Karpas-422 (cell line): ENCODE measurements around the gene FGD5. TPM values are rescaled to one million over a fixed set of nuclear protein-coding genes. Genes with fewer than 3 reads are reported as not detected.

Experiments used
- DNase-seq: peaks from one replicate; pipeline ENCODE4 v3.0.0-alpha.2; 2015
- H2AFZ ChIP-seq: fragments of 200-600 bp; sonication (generic); 2 replicates; pipeline ENCODE4 v1.6.1; 2014; ENCODE audit warnings: antibody characterized with exemption, low read length, mixed read lengths
- H3K27ac ChIP-seq: fragments of 200-600 bp; sonication (generic); 2 replicates; pipeline ENCODE4 v1.5.1; 2014; ENCODE audit warnings: mild to moderate bottlenecking, low read length, moderate library complexity
- H3K27me3 ChIP-seq: fragments of 200-600 bp; sonication (generic); 2 replicates; pipeline ENCODE4 v1.6.1; 2014; ENCODE audit warnings: low read length, mixed read lengths
- H3K36me3 ChIP-seq: fragments of 200-600 bp; sonication (generic); 2 replicates; pipeline ENCODE4 v1.6.1; 2014; ENCODE audit warnings: low read length, mixed read lengths; ENCODE audit not compliant: insufficient read depth
- H3K4me1 ChIP-seq: fragments of 200-600 bp; sonication (generic); 2 replicates; pipeline ENCODE4 v1.6.1; 2014; ENCODE audit warnings: mild to moderate bottlenecking, low read length, mixed read lengths
- H3K4me2 ChIP-seq: fragments of 200-600 bp; sonication (generic); 2 replicates; pipeline ENCODE4 v1.6.1; 2014; ENCODE audit warnings: low read length, low read depth, mild to moderate bottlenecking; ENCODE audit not compliant: poor library complexity, severe bottlenecking
- H3K4me3 ChIP-seq: fragments of 200-600 bp; sonication (generic); 2 replicates; pipeline ENCODE4 v1.5.1; 2014; ENCODE audit warnings: mild to moderate bottlenecking, antibody characterized with exemption, low read length, mixed read lengths
- H3K79me2 ChIP-seq: fragments of 200-600 bp; sonication (generic); 2 replicates; pipeline ENCODE4 v1.6.1; 2014; ENCODE audit warnings: mild to moderate bottlenecking, low read length, mixed read lengths
- H3K9ac ChIP-seq: fragments of 200-600 bp; sonication (generic); 2 replicates; pipeline ENCODE4 v1.6.0; 2014; ENCODE audit warnings: low read length
- H3K9me2 ChIP-seq: fragments of 200-600 bp; sonication (generic), shearing (Covaris generic); replicated peaks from 2 replicates; pipeline ENCODE4 v1.6.0; 2014; ENCODE audit warnings: mild to moderate bottlenecking, low read length, moderate library complexity; ENCODE audit not compliant: insufficient read depth
- H3K9me3 ChIP-seq: fragments of 300-700, 200-600 bp; sonication (generic); 2 replicates; pipeline ENCODE4 v1.6.1; 2014; ENCODE audit warnings: low read length, mixed read lengths
- H4K20me1 ChIP-seq: fragments of 200-600 bp; sonication (generic); 2 replicates; pipeline ENCODE4 v1.6.1; 2014; ENCODE audit warnings: mild to moderate bottlenecking, antibody characterized with exemption, low read length, low read depth; ENCODE audit not compliant: insufficient read depth
- total RNA-seq: library from RNA; depleted of rRNA; stranded (reverse); fragments of >200 nt; shearing (Covaris generic); gene quantifications from 2 replicates; pipeline ENCODE4 v1.2.3, GENCODE V29; 2014; ENCODE audit warnings: low replicate concordance

Gene FGD5
- total RNA-seq, 1 experiment from 2014 or later = not detected

- no peaks in the 10 kb centered on the region for H3K79me2 ChIP-seq
- no peak overlapping the region for H3K27ac ChIP-seq
- 0 out of 2 replicates have a peak, but pooled peaks cover 3% of the 10 kb centered on the region for H3K27me3 ChIP-seq
- H3K4me3 ChIP-seq = no peak overlapping the region
- H4K20me1 ChIP-seq = no peaks in the 10 kb centered on the region
- H3K4me2 ChIP-seq = no peak overlapping the region
- no peak overlapping the region for H3K9ac ChIP-seq
- no peaks in the 10 kb centered on the region for H3K36me3 ChIP-seq
- no peaks in the 10 kb centered on the region for H3K9me3 ChIP-seq
- H2AFZ ChIP-seq = no peak overlapping the region
- H3K4me1 ChIP-seq = no peaks in the 10 kb centered on the region
- H3K9me2 ChIP-seq = no peaks in the 10 kb centered on the region
- DNase-seq = no peak
These were observed 15.4 kb downstream of the FGD5 start for GRCh38 chr3:14834121-14834520.

GRCh38 chr3:14834807-14835466 lies 16.2 kb downstream of the FGD5 start:
- Histone ChIP-seq H4K20me1 (no peaks in the 10 kb centered on the region), H3K27ac (no peak overlapping the region), H3K9me2 (no peaks in the 10 kb centered on the region), H3K27me3 (0 out of 2 replicates have a peak, but pooled peaks cover 3% of the 10 kb centered on the region), H3K4me2 (no peak overlapping the region), H3K9me3 (no peaks in the 10 kb centered on the region), H2AFZ (no peak overlapping the region), H3K4me3 (no peak overlapping the region), H3K4me1 (no peaks in the 10 kb centered on the region), H3K79me2 (no peaks in the 10 kb centered on the region), H3K9ac (no peak overlapping the region), H3K36me3 (no peaks in the 10 kb centered on the region)
- no peak for DNase-seq

- H3K4me3 ChIP-seq = no peak overlapping the region
- no peak overlapping the region for H2AFZ ChIP-seq
- H3K79me2 ChIP-seq = no peaks in the 10 kb centered on the region
- H3K9ac ChIP-seq = no peak overlapping the region
- H3K27me3 ChIP-seq = 0 out of 2 replicates have a peak, but pooled peaks cover 3% of the 10 kb centered on the region
- no peak overlapping the region for H3K27ac ChIP-seq
- DNase-seq = no peak
- no peaks in the 10 kb centered on the region for H3K9me3 ChIP-seq
- no peak overlapping the region for H3K4me2 ChIP-seq
- H3K9me2 ChIP-seq = no peaks in the 10 kb centered on the region
- H3K36me3 ChIP-seq = no peaks in the 10 kb centered on the region
- H4K20me1 ChIP-seq = no peaks in the 10 kb centered on the region
- no peaks in the 10 kb centered on the region for H3K4me1 ChIP-seq
These were observed 17.3 kb downstream of the FGD5 start for GRCh38 chr3:14836049-14836468.

GRCh38 chr3:14837186-14837877 lies 18.6 kb downstream of the FGD5 start:
- no peaks in the 10 kb centered on the region for H3K9me2 ChIP-seq
- H3K4me1 ChIP-seq = no peaks in the 10 kb centered on the region
- H3K79me2 ChIP-seq = no peaks in the 10 kb centered on the region
- H2AFZ ChIP-seq = no peak overlapping the region
- no peak overlapping the region for H3K4me3 ChIP-seq
- H3K4me2 ChIP-seq = no peak overlapping the region
- no peaks in the 10 kb centered on the region for H3K9me3 ChIP-seq
- no peaks in the 10 kb centered on the region for H4K20me1 ChIP-seq
- DNase-seq = no peak
- H3K27me3 ChIP-seq = 0 out of 2 replicates have a peak, but pooled peaks cover 3% of the 10 kb centered on the region
- no peak overlapping the region for H3K9ac ChIP-seq
- no peaks in the 10 kb centered on the region for H3K36me3 ChIP-seq
- H3K27ac ChIP-seq = no peak overlapping the region

GRCh38 chr3:14837878-14838258 lies 19.1 kb downstream of the FGD5 start:
- no peaks in the 10 kb centered on the region for H3K9me3 ChIP-seq
- no peak overlapping the region for H3K9ac ChIP-seq
- no peaks in the 10 kb centered on the region for H4K20me1 ChIP-seq

GRCh38 chr3:14839236-14839635 lies 20.5 kb downstream of the FGD5 start:
- H3K9me2 ChIP-seq = no peaks in the 10 kb centered on the region
- H3K4me2 ChIP-seq = no peak overlapping the region
- H4K20me1 ChIP-seq = no peaks in the 10 kb centered on the region
- H3K9ac ChIP-seq = no peak overlapping the region
- no peak for DNase-seq
- no peaks in the 10 kb centered on the region for H3K36me3 ChIP-seq
- 0 out of 2 replicates have a peak, but pooled peaks cover 3% of the 10 kb centered on the region for H3K27me3 ChIP-seq
- no peak overlapping the region for H2AFZ ChIP-seq
- H3K27ac ChIP-seq = no peak overlapping the region
- no peaks in the 10 kb centered on the region for H3K79me2 ChIP-seq
- no peaks in the 10 kb centered on the region for H3K4me1 ChIP-seq
- H3K9me3 ChIP-seq = no peaks in the 10 kb centered on the region
- no peak overlapping the region for H3K4me3 ChIP-seq

More at GRCh38 chr3:14837878-14838258, 19.1 kb downstream of the FGD5 start:
- H3K36me3 ChIP-seq = no peaks in the 10 kb centered on the region
- H3K79me2 ChIP-seq = no peaks in the 10 kb centered on the region
- H3K4me2 ChIP-seq = no peak overlapping the region
- H3K27ac ChIP-seq = no peak overlapping the region
- no peaks in the 10 kb centered on the region for H3K9me2 ChIP-seq
- no peaks in the 10 kb centered on the region for H3K4me1 ChIP-seq
- no peak overlapping the region for H2AFZ ChIP-seq
- no peak overlapping the region for H3K4me3 ChIP-seq
- H3K27me3 ChIP-seq = 0 out of 2 replicates have a peak, but pooled peaks cover 3% of the 10 kb centered on the region
- DNase-seq = no peak

- Histone ChIP-seq H3K9ac (no peak overlapping the region), H4K20me1 (peaks cover 6% of the 10 kb centered on the region; the same call in 1 of the 2 replicates), H2AFZ (no peak overlapping the region)
These were observed 23.1 kb downstream of the FGD5 start for GRCh38 chr3:14841836-14842235.

GRCh38 chr3:14842277-14842676 lies 23.5 kb downstream of the FGD5 start:
- no peaks in the 10 kb centered on the region for H3K9me2 ChIP-seq
- H3K27ac ChIP-seq = no peak overlapping the region
- H4K20me1 ChIP-seq = peaks cover 6% of the 10 kb centered on the region; the same call in 1 of the 2 replicates
- no peaks in the 10 kb centered on the region for H3K9me3 ChIP-seq
- H3K4me3 ChIP-seq = no peak overlapping the region
- no peak for DNase-seq
- H3K9ac ChIP-seq = no peak overlapping the region
- 0 out of 2 replicates have a peak, but pooled peaks cover 3% of the 10 kb centered on the region for H3K27me3 ChIP-seq
- no peaks in the 10 kb centered on the region for H3K4me1 ChIP-seq
- H3K36me3 ChIP-seq = no peaks in the 10 kb centered on the region
- H3K79me2 ChIP-seq = no peaks in the 10 kb centered on the region
- H2AFZ ChIP-seq = no peak overlapping the region
- H3K4me2 ChIP-seq = no peak overlapping the region

More at GRCh38 chr3:14841836-14842235, 23.1 kb downstream of the FGD5 start:
- H3K27me3 ChIP-seq = 0 out of 2 replicates have a peak, but pooled peaks cover 3% of the 10 kb centered on the region
- no peaks in the 10 kb centered on the region for H3K36me3 ChIP-seq
- DNase-seq = no peak
- no peaks in the 10 kb centered on the region for H3K79me2 ChIP-seq
- no peaks in the 10 kb centered on the region for H3K9me2 ChIP-seq
- H3K9me3 ChIP-seq = no peaks in the 10 kb centered on the region
- H3K4me1 ChIP-seq = no peaks in the 10 kb centered on the region
- no peak overlapping the region for H3K27ac ChIP-seq
- no peak overlapping the region for H3K4me3 ChIP-seq
- H3K4me2 ChIP-seq = no peak overlapping the region
